Measurements from ENCODE around the gene CD37. TPM values are rescaled to one million over a fixed set of nuclear protein-coding genes. Genes with fewer than 3 reads are reported as not detected.

Gene CD37
- total RNA-seq, 1 donor from 2014 or later, result not detected

- DNase-seq (ENCODE audit: low spot score), result no peak
- Mint-ChIP-seq H3K9me3 (ENCODE audit: unreplicated experiment) (no peaks in the 10 kb centered on the region), H3K36me3 (ENCODE audit: low read depth, unreplicated experiment) (peaks cover 44% of the 10 kb centered on the region), H3K27ac (ENCODE audit: unreplicated experiment) (peak overlapping the region; percentile 63), H3K4me1 (ENCODE audit: unreplicated experiment) (peaks cover 50% of the 10 kb centered on the region), H3K27me3 (ENCODE audit: unreplicated experiment) (peaks cover 30% of the 10 kb centered on the region), H3K4me3 (ENCODE audit: unreplicated experiment) (peak overlapping the region; percentile 88)
- TF ChIP-seq, protein P1, sequence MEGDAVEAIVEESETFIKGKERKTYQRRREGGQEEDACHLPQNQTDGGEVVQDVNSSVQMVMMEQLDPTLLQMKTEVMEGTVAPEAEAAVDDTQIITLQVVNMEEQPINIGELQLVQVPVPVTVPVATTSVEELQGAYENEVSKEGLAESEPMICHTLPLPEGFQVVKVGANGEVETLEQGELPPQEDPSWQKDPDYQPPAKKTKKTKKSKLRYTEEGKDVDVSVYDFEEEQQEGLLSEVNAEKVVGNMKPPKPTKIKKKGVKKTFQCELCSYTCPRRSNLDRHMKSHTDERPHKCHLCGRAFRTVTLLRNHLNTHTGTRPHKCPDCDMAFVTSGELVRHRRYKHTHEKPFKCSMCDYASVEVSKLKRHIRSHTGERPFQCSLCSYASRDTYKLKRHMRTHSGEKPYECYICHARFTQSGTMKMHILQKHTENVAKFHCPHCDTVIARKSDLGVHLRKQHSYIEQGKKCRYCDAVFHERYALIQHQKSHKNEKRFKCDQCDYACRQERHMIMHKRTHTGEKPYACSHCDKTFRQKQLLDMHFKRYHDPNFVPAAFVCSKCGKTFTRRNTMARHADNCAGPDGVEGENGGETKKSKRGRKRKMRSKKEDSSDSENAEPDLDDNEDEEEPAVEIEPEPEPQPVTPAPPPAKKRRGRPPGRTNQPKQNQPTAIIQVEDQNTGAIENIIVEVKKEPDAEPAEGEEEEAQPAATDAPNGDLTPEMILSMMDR (IDR thresholded peaks at IDR 0.05; ENCODE audit: unreplicated experiment), result no peak
These were observed 5.1 kb downstream of the CD37 start for GRCh38 chr19:49340069-49340864.

DNA sequence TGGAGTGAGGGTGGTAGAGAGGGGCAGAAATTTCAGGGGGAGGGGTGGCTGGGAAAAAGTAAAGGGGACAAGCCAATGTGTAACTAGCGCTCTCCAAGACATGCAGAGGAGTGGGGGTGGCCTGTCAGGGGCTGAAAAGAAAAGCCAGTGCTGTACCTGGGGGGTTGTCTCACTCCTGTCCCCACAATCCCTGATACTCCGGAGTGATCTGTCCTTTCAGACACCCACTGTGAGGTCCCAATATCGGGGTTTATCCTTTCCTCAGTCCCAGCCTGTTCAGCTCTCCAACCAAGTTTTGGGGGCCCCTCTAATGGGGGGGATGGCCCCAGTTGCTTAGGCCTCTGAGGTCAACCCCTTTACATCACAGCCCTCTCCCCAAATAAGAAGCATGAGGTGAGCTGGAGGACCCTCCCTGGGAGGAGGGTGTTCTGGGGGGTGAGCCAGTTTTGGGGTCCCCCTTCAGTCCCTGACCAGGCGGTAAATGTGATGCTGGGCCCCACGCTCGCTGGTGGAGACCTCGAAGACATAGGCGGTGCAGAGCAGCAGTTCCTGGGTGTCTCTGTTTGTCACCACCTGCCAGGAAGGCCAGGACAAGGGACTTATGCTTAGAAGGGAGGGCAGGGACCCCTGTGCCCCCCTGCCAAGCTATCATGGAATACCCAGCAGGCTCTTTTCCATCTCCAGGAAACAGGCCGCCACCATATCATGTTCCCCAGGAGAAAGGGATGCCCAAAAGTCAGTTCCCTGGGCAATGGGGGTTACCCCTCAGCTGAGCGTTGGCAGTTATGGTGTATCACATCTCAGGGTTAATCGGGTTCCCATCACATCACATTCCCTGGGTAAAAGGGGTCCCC is 5.9 kb downstream of the CD37 start:
- Mint-ChIP-seq H3K4me1 (ENCODE audit: unreplicated experiment) (peaks cover 43% of the 10 kb centered on the region), H3K4me3 (ENCODE audit: unreplicated experiment) (no peak overlapping the region), H3K9me3 (ENCODE audit: unreplicated experiment) (no peaks in the 10 kb centered on the region), H3K36me3 (ENCODE audit: low read depth, unreplicated experiment) (peaks cover 49% of the 10 kb centered on the region), H3K27me3 (ENCODE audit: unreplicated experiment) (peaks cover 26% of the 10 kb centered on the region), H3K27ac (ENCODE audit: unreplicated experiment) (no peak overlapping the region)
- TF ChIP-seq, protein P1 (IDR thresholded peaks at IDR 0.05; ENCODE audit: unreplicated experiment), result no peak
- DNase-seq (ENCODE audit: low spot score), result no peak

- DNase-seq (ENCODE audit: low spot score), result no peak
- Mint-ChIP-seq H3K4me3 (ENCODE audit: unreplicated experiment) (peak overlapping the region; percentile 78), H3K27ac (ENCODE audit: unreplicated experiment) (peak overlapping the region; percentile 82), H3K36me3 (ENCODE audit: low read depth, unreplicated experiment) (peaks cover 54% of the 10 kb centered on the region), H3K4me1 (ENCODE audit: unreplicated experiment) (peaks cover 43% of the 10 kb centered on the region), H3K9me3 (ENCODE audit: unreplicated experiment) (no peaks in the 10 kb centered on the region), H3K27me3 (ENCODE audit: unreplicated experiment) (peaks cover 26% of the 10 kb centered on the region)
- TF ChIP-seq, protein P1 (IDR thresholded peaks at IDR 0.05; ENCODE audit: unreplicated experiment), result no peak
These were observed 7.1 kb downstream of the CD37 start for GRCh38 chr19:49342291-49342721.

GRCh38 chr19:49343123-49343522 is 7.9 kb downstream of the CD37 start:
- no peak for DNase-seq (ENCODE audit: low spot score)
- Mint-ChIP-seq H3K4me3 (ENCODE audit: unreplicated experiment) (peak overlapping the region; percentile 78), H3K27me3 (ENCODE audit: unreplicated experiment) (peaks cover 29% of the 10 kb centered on the region), H3K27ac (ENCODE audit: unreplicated experiment) (no peak overlapping the region), H3K4me1 (ENCODE audit: unreplicated experiment) (peaks cover 43% of the 10 kb centered on the region), H3K36me3 (ENCODE audit: low read depth, unreplicated experiment) (peaks cover 58% of the 10 kb centered on the region), H3K9me3 (ENCODE audit: unreplicated experiment) (no peaks in the 10 kb centered on the region)
- TF ChIP-seq, protein P1 (IDR thresholded peaks at IDR 0.05; ENCODE audit: unreplicated experiment), result no peak

Measured in endothelial cell (in vitro differentiated cells).